ENCODE measurements around the gene ELL.
"Not testable (repeated sequence)": the region's sequence is repeated elsewhere in the genome, so short reads cannot be mapped to it uniquely, and the experiment has no call there.

Gene ELL

GRCh38 chr19:18521692-18522123 lies at the start of gene ELL:
ELL (minus strand) TSS chr19:18522070; CDS start chr19:18522055, 15 bp downstream.
- no peak for DNase-seq

DNA sequence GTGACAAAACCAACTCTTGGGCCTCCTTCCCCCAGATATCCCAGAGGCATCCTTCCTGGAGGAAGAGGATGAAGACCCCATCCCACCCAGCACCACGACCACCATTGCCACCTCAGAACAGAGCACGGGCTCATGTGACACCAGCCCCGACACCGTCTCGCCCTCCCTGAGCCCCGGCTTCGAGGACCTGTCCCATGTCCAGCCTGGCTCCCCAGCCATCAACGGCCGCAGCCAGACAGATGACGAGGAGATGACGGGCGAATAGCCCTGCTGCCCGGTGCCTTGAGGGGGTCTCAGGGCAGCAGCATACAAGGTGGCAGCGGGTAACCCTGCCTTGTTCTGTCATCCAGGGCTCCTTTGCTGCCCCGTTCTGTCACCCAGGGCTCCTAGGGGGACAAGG lies 46.5 kb upstream of the ELL start:
- DNase-seq: no peak

GRCh38 chr19:18566953-18567352 lies 45.1 kb upstream of the ELL start:
- DNase-seq: no peak

DNA sequence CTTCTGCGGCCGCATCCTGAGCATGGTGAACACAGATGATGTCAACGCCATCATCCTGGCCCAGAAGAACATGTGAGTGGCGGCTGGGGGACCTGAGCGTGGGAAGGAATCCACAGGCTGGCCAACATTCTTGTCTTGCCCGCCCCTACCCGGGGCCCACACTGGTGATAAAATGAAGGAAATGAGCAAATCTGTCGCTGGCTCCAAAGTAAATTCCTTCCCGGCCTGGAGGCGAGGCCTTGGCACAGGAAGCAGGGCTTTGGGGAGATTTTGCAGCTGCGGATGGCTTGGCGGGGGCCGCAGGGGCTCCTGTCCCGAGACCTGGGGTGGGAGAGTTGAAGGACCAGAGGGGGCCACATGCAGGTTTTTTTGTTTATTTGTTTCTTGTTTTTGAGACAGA lies 40.2 kb upstream of the ELL start:
- no peak for DNase-seq

GRCh38 chr19:18559685-18560084 lies 37.8 kb upstream of the ELL start:
- DNase-seq: no peak

- DNase-seq: no peak
These were observed 36.7 kb upstream of the ELL start for GRCh38 chr19:18558604-18559003.

DNA sequence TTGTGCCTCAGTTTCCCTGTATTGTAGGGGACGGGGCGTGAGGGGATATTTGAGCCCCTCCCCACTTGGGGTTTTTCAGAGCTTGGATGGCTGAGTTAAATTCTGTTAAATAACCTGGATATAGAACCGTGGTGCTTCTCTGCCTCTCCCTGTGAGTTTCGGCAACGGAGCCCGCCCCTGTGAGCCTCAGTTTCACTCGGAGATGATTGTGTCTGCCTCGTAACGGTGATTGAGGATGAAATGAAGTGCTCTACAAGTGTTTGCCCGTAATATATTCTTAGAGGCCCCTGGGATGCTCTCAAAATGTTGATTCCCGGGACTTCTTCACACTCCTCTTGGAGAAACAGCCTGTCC lies 36.3 kb upstream of the ELL start:
- DNase-seq: no peak

DNA sequence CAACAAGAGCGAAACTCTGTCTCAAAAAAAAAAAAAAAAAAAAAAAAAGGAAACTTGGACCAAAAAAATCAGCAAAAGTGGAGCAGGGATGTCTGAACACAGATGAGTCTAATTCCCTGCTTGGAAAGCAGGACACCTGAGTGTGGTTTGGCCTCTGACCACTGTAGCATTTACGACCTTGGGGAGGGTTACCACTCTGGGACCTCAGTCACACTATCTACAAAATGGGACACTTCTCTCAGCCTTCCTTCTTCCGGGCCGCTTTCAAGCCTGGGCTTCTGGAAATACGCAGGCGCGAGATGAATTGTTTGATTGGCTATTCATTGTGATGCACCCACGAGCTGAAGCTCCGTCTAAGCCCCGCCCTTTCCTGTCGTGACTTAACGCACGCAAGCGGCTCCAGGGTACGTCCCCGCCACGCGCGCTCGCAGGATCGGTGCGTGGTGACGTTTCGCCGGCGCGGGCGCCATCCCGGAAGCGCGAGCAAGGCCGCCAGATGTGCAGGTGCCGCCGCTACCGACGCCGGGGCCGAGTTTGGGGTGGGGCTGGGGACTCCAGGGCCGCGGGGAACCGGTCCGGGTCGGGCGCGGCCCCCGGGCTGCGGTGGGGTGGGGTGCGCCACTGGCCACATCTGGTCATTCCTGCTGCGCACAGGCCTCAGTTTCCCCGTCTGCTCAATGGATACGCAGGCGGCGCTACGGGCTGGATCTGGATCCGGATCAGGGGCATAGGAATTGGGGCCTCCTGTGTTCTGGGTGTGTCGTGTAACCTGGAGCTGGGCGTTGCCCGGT lies 35.7 kb upstream of the ELL start, which contains the start of gene KXD1:
TSS of gene KXD1 (plus strand) at position 460 of the 791 bp plus-strand sequence. CDS start 4,187 bp downstream, outside the sequence.
- DNase-seq: peak; percentile 98

- no peak for DNase-seq
These were observed 29.8 kb upstream of the ELL start for GRCh38 chr19:18551631-18552030.

- peak; percentile 38 for DNase-seq
These were observed 22.1 kb upstream of the ELL start for GRCh38 chr19:18543814-18544475.

- peak; percentile 74 for DNase-seq
These were observed 21.3 kb upstream of the ELL start, which contains the start of gene FKBP8 for GRCh38 chr19:18542941-18543813. FKBP8 (minus strand) TSS chr19:18543573; CDS start chr19:18541970, 1,603 bp downstream.

DNA sequence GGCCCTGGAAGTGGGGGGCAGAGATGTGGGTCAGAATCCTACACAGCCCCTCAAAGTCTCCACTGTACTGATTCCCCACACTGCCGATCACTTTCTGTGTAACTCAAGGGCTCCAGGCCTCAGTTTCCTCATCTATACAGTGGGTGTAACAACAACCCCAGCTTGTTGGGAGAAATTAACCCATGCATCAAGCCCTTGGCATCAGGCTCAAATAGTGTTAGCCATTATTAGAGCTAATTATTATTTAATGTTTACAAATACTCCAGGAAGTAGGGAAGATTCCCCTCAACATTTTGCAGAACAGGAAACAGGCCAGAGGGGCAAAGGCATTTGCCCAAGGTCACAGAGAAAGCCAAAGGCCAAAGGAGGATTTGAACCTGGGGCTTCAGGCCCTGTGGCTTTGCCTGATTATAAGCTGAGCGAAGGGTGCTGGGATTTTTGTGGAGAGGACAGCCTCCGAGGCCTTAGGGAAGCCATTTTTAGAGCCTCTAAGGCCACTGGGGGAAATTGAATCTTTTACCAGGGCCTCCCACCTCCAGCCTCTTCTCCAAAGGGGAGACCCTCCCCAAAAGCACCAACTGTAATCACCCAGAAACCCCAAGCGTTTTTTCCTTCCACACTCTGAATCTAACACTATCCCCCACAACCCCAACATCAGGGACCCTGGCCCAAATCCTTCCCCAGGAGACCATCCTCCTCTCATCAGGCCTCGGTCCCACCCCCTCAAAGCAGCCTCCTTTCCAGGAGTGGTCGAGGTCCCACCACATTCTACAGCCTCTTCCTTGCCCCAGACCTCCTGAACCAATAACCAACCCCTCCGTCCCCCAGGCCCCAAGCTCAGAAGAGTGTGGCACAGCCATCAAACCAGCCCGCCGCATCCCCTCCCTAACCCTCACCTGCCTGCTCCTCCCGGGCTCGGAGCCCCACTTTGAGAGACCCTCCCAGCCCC lies 20.4 kb upstream of the ELL start:
- DNase-seq: no peak

- no peak for DNase-seq
These were observed 19.6 kb upstream of the ELL start for GRCh38 chr19:18541258-18541991.

DNA sequence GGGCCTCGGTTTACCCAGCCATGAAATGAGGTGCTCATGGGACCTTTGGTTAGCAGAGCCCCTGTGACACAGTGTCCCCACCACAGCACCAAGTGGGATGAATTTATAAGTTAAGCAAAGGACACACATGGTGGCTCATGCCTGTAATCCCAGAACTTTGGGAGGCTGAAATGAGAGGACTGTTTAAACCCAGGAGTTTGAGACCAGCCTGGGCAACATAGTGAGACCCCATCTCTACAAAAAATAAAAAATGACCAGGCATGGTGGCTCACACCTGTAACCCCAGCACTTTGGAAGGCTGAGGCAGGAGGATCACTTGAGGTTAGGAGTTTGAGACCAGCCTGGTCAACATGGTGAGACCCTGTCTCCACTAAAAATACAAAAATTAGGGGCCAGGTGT lies 18.3 kb upstream of the ELL start:
- DNase-seq: not testable (repeated sequence)

DNA sequence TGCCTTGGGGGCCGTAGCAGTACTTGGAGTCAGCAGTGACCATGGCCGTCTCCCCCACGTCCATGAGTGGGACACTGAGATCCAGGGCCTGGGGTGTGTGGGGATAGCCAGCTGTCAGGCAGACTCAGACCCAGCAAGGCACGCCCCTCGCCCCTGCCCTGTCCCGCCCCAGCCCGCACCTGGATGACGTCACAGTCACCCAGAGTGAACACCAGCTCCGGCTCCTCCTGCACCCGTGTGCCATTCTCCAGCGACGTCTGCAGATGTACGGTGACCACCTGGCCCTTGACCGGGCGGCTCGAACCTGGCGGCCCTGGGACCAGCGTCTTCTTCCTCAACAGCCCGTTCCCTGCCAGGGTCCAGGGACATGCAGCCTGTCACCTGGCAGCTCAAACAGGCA lies 17.5 kb upstream of the ELL start:
- no peak for DNase-seq

DNA sequence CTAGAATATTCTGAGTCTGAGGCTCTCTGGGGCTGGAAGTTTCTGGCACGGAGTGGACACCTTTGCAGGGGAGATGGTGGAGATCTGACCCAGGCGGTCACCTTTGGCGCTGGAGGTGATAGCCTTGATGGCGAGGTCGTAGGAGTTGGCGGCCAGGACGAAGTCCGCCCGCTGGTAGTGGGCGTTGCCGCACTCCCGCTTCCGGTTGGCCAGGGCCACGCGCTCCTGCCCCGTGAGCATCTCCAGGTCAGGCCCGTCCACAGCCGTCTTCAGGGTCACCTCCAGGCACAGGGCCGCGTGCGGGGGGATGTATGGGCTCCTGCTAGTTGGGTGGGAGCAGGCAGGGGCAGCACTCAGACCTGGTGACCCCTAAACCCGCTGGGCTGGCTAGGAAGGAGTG lies 16.2 kb upstream of the ELL start:
- no peak for DNase-seq

GRCh38 chr19:18537431-18537830 lies 15.6 kb upstream of the ELL start:
- no peak for DNase-seq

DNA sequence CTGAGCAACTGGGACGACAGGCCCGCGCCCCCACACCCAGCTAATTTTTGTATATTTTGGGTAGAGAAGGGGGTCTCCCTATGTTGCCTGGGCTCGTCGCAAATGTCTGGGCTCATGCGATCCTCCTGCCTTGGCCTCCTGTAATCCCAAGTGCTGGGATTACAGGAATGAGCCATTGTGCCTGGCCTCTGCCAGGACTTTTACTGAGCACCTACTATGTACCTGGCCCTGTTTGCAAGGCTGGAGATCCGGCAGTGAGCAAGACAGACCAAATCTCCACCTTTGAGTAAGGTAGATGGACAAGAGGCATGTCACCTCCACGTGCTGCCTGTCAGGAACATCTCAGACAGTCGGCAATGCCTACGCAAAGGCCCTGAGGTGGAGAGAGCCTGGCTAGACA lies 14.6 kb upstream of the ELL start:
- DNase-seq: no peak

- no peak for DNase-seq
These were observed 11.2 kb upstream of the ELL start for GRCh38 chr19:18533058-18533457.

GRCh38 chr19:18532168-18532890 lies 10.5 kb upstream of the ELL start:
- no peak for DNase-seq

- no peak for DNase-seq
These were observed 9.6 kb upstream of the ELL start for GRCh38 chr19:18531485-18531884.
